HL-60 (cell line): ENCODE measurements around the gene FOXP1.

Source experiments
- CTCF ChIP-seq: IDR thresholded peaks from one replicate; pipeline ENCODE4 v1.5.1; 2011; ENCODE audit warnings: low read length, control low read depth, inconsistent platforms; ENCODE audit not compliant: insufficient read depth
- POLR2AphosphoS5 ChIP-seq: IDR thresholded peaks from 2 replicates; pipeline ENCODE4 v1.6.1; 2012; ENCODE audit warnings: low read depth
- SPI1 ChIP-seq: IDR thresholded peaks from 2 replicates; pipeline ENCODE4 v1.6.1; 2012; ENCODE audit warnings: low read depth, mild to moderate bottlenecking, borderline replicate concordance

GRCh38 chr3:70973558-70973957, 610.0 kb downstream of the FOXP1 start:
- TF ChIP-seq CTCF, result no peak
- no peak for TF ChIP-seq POLR2AphosphoS5
- TF ChIP-seq SPI1, result no peak
